Prostate gland (tissue), 2 donors: ENCODE measurements around the gene APOL4.

Experiments
- POLR2A ChIP-seq: fragments of 450-650 bp; IDR thresholded peaks from one replicate; pipeline ENCODE4 v1.6.1; 2016; ENCODE audit warnings: antibody characterized with exemption, mild to moderate bottlenecking
- TF ChIP-seq, protein P1 (sequence below), 4 experiments: fragments of 200-600 bp in 2 of 4; fragments of 450-650 bp in 2 of 4; sonication (generic) in 2 of 4; IDR thresholded peaks; 1 replicate in 3 of 4; 2 replicates in 1 of 4; pipeline ENCODE4 v1.5.1; 2016 to 2019; ENCODE audit warnings: antibody characterized with exemption in 4 of 4, mild to moderate bottlenecking in 2 of 4, moderate library complexity in 2 of 4

DNA sequence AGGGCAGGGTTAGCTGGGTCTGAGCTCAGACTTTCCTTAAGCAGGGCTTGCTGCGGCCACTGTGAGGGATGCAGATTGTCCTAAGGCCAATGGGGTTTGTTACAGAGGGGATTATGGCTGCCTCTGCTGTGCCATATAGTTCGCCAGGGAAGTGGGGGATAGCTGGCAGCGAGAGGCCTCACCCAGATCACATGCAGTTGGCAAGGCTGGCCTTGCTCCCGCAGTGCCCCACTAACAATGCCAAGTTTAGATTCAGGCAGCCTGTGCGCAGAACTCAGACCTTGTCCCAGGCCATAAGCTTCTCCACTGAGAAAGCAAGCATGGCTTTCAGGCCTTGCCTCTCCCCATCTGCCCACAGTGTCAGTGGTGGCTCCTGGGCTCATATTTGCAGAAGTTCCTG, 42.4 kb upstream of the APOL4 start:
- TF ChIP-seq, protein P1, sequence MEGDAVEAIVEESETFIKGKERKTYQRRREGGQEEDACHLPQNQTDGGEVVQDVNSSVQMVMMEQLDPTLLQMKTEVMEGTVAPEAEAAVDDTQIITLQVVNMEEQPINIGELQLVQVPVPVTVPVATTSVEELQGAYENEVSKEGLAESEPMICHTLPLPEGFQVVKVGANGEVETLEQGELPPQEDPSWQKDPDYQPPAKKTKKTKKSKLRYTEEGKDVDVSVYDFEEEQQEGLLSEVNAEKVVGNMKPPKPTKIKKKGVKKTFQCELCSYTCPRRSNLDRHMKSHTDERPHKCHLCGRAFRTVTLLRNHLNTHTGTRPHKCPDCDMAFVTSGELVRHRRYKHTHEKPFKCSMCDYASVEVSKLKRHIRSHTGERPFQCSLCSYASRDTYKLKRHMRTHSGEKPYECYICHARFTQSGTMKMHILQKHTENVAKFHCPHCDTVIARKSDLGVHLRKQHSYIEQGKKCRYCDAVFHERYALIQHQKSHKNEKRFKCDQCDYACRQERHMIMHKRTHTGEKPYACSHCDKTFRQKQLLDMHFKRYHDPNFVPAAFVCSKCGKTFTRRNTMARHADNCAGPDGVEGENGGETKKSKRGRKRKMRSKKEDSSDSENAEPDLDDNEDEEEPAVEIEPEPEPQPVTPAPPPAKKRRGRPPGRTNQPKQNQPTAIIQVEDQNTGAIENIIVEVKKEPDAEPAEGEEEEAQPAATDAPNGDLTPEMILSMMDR (IDR thresholded peaks at IDR 0.05): no peak
- TF ChIP-seq POLR2A: no peak
